ENCODE measurements around the gene SSC4D.
"Not testable (repeated sequence)": the region's sequence is repeated elsewhere in the genome, so short reads cannot be mapped to it uniquely, and the experiment has no call there.

Gene SSC4D

GRCh38 chr7:76409537-76409936 is at the start of gene SSC4D:
TSS of gene SSC4D (minus strand) at chr7:76409697. CDS start at chr7:76404439, 5,258 bp downstream.
- DNase-seq (ENCODE audit: low read depth in 2 of 2), result no peak

GRCh38 chr7:76458504-76458903 is 49.0 kb upstream of the SSC4D start:
- DNase-seq (ENCODE audit: low read depth in 2 of 2), result not testable (repeated sequence)

- DNase-seq (ENCODE audit: low read depth in 2 of 2), result not testable (repeated sequence)
Observed at GRCh38 chr7:76457017-76457416, 47.5 kb upstream of the SSC4D start.

GRCh38 chr7:76445577-76446008 is 36.1 kb upstream of the SSC4D start:
- not testable (repeated sequence) for DNase-seq (ENCODE audit: low read depth in 2 of 2)

- DNase-seq (ENCODE audit: low read depth in 2 of 2), result not testable (repeated sequence)
Observed at GRCh38 chr7:76443846-76444245, 34.3 kb upstream of the SSC4D start.

- DNase-seq (ENCODE audit: low read depth in 2 of 2), result not testable (repeated sequence)
Observed at GRCh38 chr7:76442664-76443446, 33.4 kb upstream of the SSC4D start.

GRCh38 chr7:76441792-76442191 is 32.3 kb upstream of the SSC4D start:
- DNase-seq (ENCODE audit: low read depth in 2 of 2), result not testable (repeated sequence)

- not testable (repeated sequence) for DNase-seq (ENCODE audit: low read depth in 2 of 2)
Observed at GRCh38 chr7:76440404-76440803, 30.9 kb upstream of the SSC4D start.

- DNase-seq (ENCODE audit: low read depth in 2 of 2), result not testable (repeated sequence)
Observed at GRCh38 chr7:76439120-76439888, 29.8 kb upstream of the SSC4D start.

- peak; percentile 39 to 41 for DNase-seq (ENCODE audit: low read depth in 2 of 2)
Observed at GRCh38 chr7:76437873-76438272, 28.4 kb upstream of the SSC4D start.

GRCh38 chr7:76430836-76431235 is 21.3 kb upstream of the SSC4D start:
- no peak for DNase-seq (ENCODE audit: low read depth in 2 of 2)

- DNase-seq (ENCODE audit: low read depth in 2 of 2), result no peak
Observed at GRCh38 chr7:76430211-76430610, 20.7 kb upstream of the SSC4D start.

- DNase-seq (ENCODE audit: low read depth in 2 of 2), result no peak
Observed at GRCh38 chr7:76428868-76429805, 19.6 kb upstream of the SSC4D start.

- no peak for DNase-seq (ENCODE audit: low read depth in 2 of 2)
Observed at GRCh38 chr7:76428149-76428823, 18.8 kb upstream of the SSC4D start.

GRCh38 chr7:76427635-76428034 is 18.1 kb upstream of the SSC4D start:
- DNase-seq (ENCODE audit: low read depth in 2 of 2), result no peak

- no peak for DNase-seq (ENCODE audit: low read depth in 2 of 2)
Observed at GRCh38 chr7:76426246-76426645, 16.7 kb upstream of the SSC4D start.

GRCh38 chr7:76425558-76425957 is 16.1 kb upstream of the SSC4D start:
- not testable (repeated sequence) for DNase-seq (ENCODE audit: low read depth in 2 of 2)

- DNase-seq (ENCODE audit: low read depth in 2 of 2), result no peak
Observed at GRCh38 chr7:76425156-76425555, 15.7 kb upstream of the SSC4D start.

- no peak for DNase-seq (ENCODE audit: low read depth in 2 of 2)
Observed at GRCh38 chr7:76424413-76425111, 15.1 kb upstream of the SSC4D start, which contains the start of gene ZP3. TSS of gene ZP3 (plus strand) at chr7:76424950. CDS start at chr7:76424965, 15 bp downstream.

GRCh38 chr7:76423666-76424412 is 14.3 kb upstream of the SSC4D start:
- DNase-seq (ENCODE audit: low read depth in 2 of 2), result no peak
